Measurements from ENCODE around the gene SHD.

- TF ChIP-seq, protein P1, sequence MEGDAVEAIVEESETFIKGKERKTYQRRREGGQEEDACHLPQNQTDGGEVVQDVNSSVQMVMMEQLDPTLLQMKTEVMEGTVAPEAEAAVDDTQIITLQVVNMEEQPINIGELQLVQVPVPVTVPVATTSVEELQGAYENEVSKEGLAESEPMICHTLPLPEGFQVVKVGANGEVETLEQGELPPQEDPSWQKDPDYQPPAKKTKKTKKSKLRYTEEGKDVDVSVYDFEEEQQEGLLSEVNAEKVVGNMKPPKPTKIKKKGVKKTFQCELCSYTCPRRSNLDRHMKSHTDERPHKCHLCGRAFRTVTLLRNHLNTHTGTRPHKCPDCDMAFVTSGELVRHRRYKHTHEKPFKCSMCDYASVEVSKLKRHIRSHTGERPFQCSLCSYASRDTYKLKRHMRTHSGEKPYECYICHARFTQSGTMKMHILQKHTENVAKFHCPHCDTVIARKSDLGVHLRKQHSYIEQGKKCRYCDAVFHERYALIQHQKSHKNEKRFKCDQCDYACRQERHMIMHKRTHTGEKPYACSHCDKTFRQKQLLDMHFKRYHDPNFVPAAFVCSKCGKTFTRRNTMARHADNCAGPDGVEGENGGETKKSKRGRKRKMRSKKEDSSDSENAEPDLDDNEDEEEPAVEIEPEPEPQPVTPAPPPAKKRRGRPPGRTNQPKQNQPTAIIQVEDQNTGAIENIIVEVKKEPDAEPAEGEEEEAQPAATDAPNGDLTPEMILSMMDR (IDR thresholded peaks at IDR 0.05) = no peak
- TF ChIP-seq POLR2A (IDR thresholded peaks at IDR 0.05) = no peak
These were observed 9.2 kb downstream of the SHD start for GRCh38 chr19:4288091-4288777.

Data from transverse colon (tissue), 3 donors.